B cell (primary cell): ENCODE results near the gene FOXI2. TPM values are rescaled to one million over a fixed set of nuclear protein-coding genes. Genes with fewer than 3 reads are reported as not detected.

ENCODE experiments used
- ATAC-seq: fragments of 200-7000 bp; cut with Tn5 transposase; one replicate; pipeline ENCODE4 v1.10.0; 2021; ENCODE audit warnings: low read depth, mild to moderate bottlenecking, moderate number of reproducible peaks, moderate library complexity
- CTCF ChIA-PET: fragments of 350-600 bp; sonication (Branson Sonifier 250); formaldehyde crosslinking; loops from one replicate; lab custom pipeline; 2021; ENCODE audit warnings: antibody characterized with exemption, inconsistent platforms; lab: Charles Lee
- POLR2A ChIA-PET: fragments of 350-600 bp; sonication (Branson Sonifier 250); formaldehyde crosslinking; loops from one replicate; lab custom pipeline; 2021; ENCODE audit warnings: antibody characterized with exemption; lab: Charles Lee
- DNase-seq: peaks from one replicate; pipeline ENCODE4 v3.0.0; 2013
- H2AFZ ChIP-seq: 2 replicates; pipeline ENCODE4 v1.6.1; 2012; ENCODE audit warnings: mild to moderate bottlenecking, low read depth, low read length; ENCODE audit not compliant: insufficient read depth, poor library complexity, severe bottlenecking
- H3K27ac ChIP-seq, 2 donors: 1 replicate in 1 of 2; 2 replicates in 1 of 2; pipeline ENCODE4 v1.5.1; 2012 to 2013; ENCODE audit warnings: low read length in 2 of 2, mild to moderate bottlenecking in 2 of 2, moderate library complexity in 1 of 2
- H3K27me3 ChIP-seq, 4 experiments: fragments of 200-600 bp in 1 of 4; sonication (generic) in 1 of 4; replicated peaks in 1 of 4; 1 replicate in 2 of 4; 2 replicates in 2 of 4; pipeline versions ENCODE4 v1.6.1 to v1.7.0; 2013 to 2016; ENCODE audit warnings: low read length in 3 of 4, mild to moderate bottlenecking in 2 of 4, mixed read lengths in 1 of 4, moderate library complexity in 1 of 4; ENCODE audit not compliant: insufficient read depth in 4 of 4, control insufficient read depth in 3 of 4; ENCODE audit errors: control extremely low read depth in 1 of 4
- H3K36me3 ChIP-seq, 2 experiments: replicated peaks in 1 of 2; 1 replicate in 1 of 2; 2 replicates in 1 of 2; pipeline versions ENCODE4 v1.6.1 to v1.7.1; 2013; ENCODE audit warnings: low read length in 1 of 2; ENCODE audit not compliant: insufficient read depth in 2 of 2, control insufficient read depth in 1 of 2; ENCODE audit errors: control extremely low read depth in 1 of 2, extremely low read depth in 1 of 2
- H3K4me1 ChIP-seq, 2 donors: fragments of 200-600 bp in 1 of 2; sonication (generic) in 1 of 2; 1 replicate in 1 of 2; 2 replicates in 1 of 2; pipeline versions ENCODE4 v1.5.1 to v1.6.1; 2013 to 2017; ENCODE audit warnings: low read length in 2 of 2; ENCODE audit not compliant: control insufficient read depth in 2 of 2, insufficient read depth in 2 of 2
- H3K4me2 ChIP-seq: replicated peaks from 2 replicates; pipeline ENCODE3; 2012; ENCODE audit warnings: mild to moderate bottlenecking, low read depth, low read length; ENCODE audit not compliant: poor library complexity, severe bottlenecking
- H3K4me3 ChIP-seq, 5 experiments: fragments of 200-600 bp in 1 of 5; sonication (generic) in 1 of 5; 1 replicate in 3 of 5; 2 replicates in 2 of 5; pipeline versions ENCODE4 v1.5.1 to v1.7.0; 2011 to 2016; ENCODE audit warnings: low read length in 4 of 5, mild to moderate bottlenecking in 4 of 5, low read depth in 2 of 5, control low read depth in 1 of 5, moderate library complexity in 1 of 5; ENCODE audit not compliant: insufficient read depth in 1 of 5; ENCODE audit errors: control extremely low read depth in 1 of 5, extremely low read depth in 1 of 5
- H3K79me2 ChIP-seq: fragments of 200-600 bp; sonication (generic); one replicate; pipeline ENCODE4 v1.6.0; 2016; ENCODE audit warnings: low read length; ENCODE audit not compliant: control insufficient read depth, insufficient read depth
- H3K9ac ChIP-seq: fragments of 200-600 bp; sonication (generic); 2 replicates; pipeline ENCODE4 v1.6.1; 2017; ENCODE audit warnings: mild to moderate bottlenecking, low read length, moderate library complexity
- H3K9me3 ChIP-seq, 3 donors: one replicate each; pipeline versions ENCODE4 v1.6.1 to v1.7.1; 2013; ENCODE audit warnings: low read length in 2 of 3; ENCODE audit not compliant: control insufficient read depth in 2 of 3, insufficient read depth in 1 of 3; ENCODE audit errors: control extremely low read depth in 1 of 3
- H4K20me1 ChIP-seq: 2 replicates; pipeline ENCODE4 v1.6.0; 2012; ENCODE audit warnings: mild to moderate bottlenecking, low read length; ENCODE audit not compliant: insufficient read depth, control insufficient read depth, poor library complexity, severe bottlenecking
- H3K27ac Mint-ChIP-seq: one replicate; pipeline ENCODE4 v1.8.0; 2021; ENCODE audit warnings: mixed read lengths
- H3K27me3 Mint-ChIP-seq: one replicate; pipeline ENCODE4 v1.8.0; 2021; ENCODE audit warnings: mixed read lengths
- H3K4me1 Mint-ChIP-seq: one replicate; pipeline ENCODE4 v1.8.0; 2021; ENCODE audit warnings: mixed read lengths
- H3K4me3 Mint-ChIP-seq: one replicate; pipeline ENCODE4 v1.8.0; 2021; ENCODE audit warnings: mixed read lengths
- H3K9me3 Mint-ChIP-seq: one replicate; pipeline ENCODE4 v1.8.0; 2022; ENCODE audit warnings: mixed read lengths; ENCODE audit not compliant: insufficient read depth
- EZH2 ChIP-seq: IDR thresholded peaks from 2 replicates; pipeline ENCODE4 v1.6.1; 2012; ENCODE audit warnings: borderline replicate concordance, low read depth, mild to moderate bottlenecking, moderate library complexity, low read length; ENCODE audit not compliant: insufficient read depth, poor library complexity, severe bottlenecking
- WGBS: methylation state at CpG from one replicate; pipeline ENCODE4 v1.1.5; 2013; ENCODE audit warnings: missing lambda C conversion rate; ENCODE audit not compliant: insufficient coverage; 5-methylcytosine and 5-hydroxymethylcytosine counted together
- intact Hi-C: fragments of 100-400 bp; cut with micrococcal nuclease; formaldehyde crosslinking; loops from one replicate; pipeline ENCODE4 v1.10.0; 2022
- polyA plus RNA-seq: library from polyadenylated mRNA; depleted of rRNA; stranded (reverse); fragments of >200 nt; gene quantifications from 2 replicates; pipeline ENCODE4 v1.2.3, GENCODE V29; 2012
- total RNA-seq, 2 donors: library from RNA; stranded (reverse); fragments of 120-200 nt in 1 of 2; gene quantifications; 1 replicate in 1 of 2; 2 replicates in 1 of 2; pipeline versions ENCODE4 v1.2.3 to v1.2.4, GENCODE V29; 2013 to 2022
- TF ChIP-seq, protein P1 (sequence below): fragments of 200-600 bp; IDR thresholded peaks from one replicate; pipeline ENCODE4 v1.8.0; 2022; ENCODE audit warnings: antibody characterized with exemption, mild to moderate bottlenecking

Gene FOXI2
- total and polyA plus RNA-seq, 2 donors (not counting 1 experiment from before 2014, with no cell fraction given) = not detected

GRCh38 chr10:127776816-127777215 lies 39.8 kb downstream of the FOXI2 start:
- Histone ChIP-seq H2AFZ (no peak overlapping the region), H3K27ac (no peak overlapping the region), H3K9ac (no peak overlapping the region), H3K79me2 (no peaks in the 10 kb centered on the region), H3K36me3 (no peaks in the 10 kb centered on the region), H3K9me3 (no peaks in the 10 kb centered on the region), H3K4me1 (no peaks in the 10 kb centered on the region), H3K4me2 (no peak overlapping the region), H3K4me3 (no peak overlapping the region), H3K27me3 (no peaks in the 10 kb centered on the region), H4K20me1 (no peaks in the 10 kb centered on the region)
- H3K4me3 Mint-ChIP-seq = no peak overlapping the region
- ChIA-PET POLR2A (no interaction called here), CTCF (interaction anchor here (0.7 kb wide), 1 partner anchor 10 kb away, joined by 3 read pairs; no protein-coding TSS in a partner anchor)
- no peak for TF ChIP-seq EZH2
- TF ChIP-seq, protein P1, sequence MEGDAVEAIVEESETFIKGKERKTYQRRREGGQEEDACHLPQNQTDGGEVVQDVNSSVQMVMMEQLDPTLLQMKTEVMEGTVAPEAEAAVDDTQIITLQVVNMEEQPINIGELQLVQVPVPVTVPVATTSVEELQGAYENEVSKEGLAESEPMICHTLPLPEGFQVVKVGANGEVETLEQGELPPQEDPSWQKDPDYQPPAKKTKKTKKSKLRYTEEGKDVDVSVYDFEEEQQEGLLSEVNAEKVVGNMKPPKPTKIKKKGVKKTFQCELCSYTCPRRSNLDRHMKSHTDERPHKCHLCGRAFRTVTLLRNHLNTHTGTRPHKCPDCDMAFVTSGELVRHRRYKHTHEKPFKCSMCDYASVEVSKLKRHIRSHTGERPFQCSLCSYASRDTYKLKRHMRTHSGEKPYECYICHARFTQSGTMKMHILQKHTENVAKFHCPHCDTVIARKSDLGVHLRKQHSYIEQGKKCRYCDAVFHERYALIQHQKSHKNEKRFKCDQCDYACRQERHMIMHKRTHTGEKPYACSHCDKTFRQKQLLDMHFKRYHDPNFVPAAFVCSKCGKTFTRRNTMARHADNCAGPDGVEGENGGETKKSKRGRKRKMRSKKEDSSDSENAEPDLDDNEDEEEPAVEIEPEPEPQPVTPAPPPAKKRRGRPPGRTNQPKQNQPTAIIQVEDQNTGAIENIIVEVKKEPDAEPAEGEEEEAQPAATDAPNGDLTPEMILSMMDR = no peak
- intact Hi-C loops = no loop called here
- 80% methylated on average over 2 of the region's 2 CpGs for WGBS
- H3K9me3 Mint-ChIP-seq = no peaks in the 10 kb centered on the region
- no peak for DNase-seq
- no peak for ATAC-seq
- H3K4me1 Mint-ChIP-seq = no peaks in the 10 kb centered on the region
- H3K27me3 Mint-ChIP-seq = peaks cover 7% of the 10 kb centered on the region
- H3K27ac Mint-ChIP-seq = no peak overlapping the region

DNA sequence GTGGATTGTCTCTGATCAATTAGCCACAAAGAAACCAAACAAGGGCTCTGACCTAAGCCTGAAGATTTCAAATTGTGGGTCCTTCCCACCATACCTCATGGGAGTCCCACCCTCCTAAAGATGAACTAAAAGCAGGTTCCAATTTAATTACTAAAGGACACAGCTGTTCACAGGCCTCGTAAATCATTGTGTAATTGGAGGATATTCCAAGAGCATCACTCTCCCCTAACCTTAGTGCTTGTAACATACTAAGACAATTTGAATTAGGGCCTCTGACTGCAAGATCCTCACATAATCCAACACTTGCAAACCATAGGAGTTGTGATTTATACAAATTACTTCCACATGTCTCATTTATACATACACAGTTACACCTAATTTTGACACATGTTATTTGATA lies 44.4 kb downstream of the FOXI2 start:
- Histone ChIP-seq H4K20me1 (no peaks in the 10 kb centered on the region), H3K4me1 (no peaks in the 10 kb centered on the region), H3K9ac (no peak overlapping the region), H2AFZ (no peak overlapping the region), H3K27ac (no peak overlapping the region), H3K27me3 (no peaks in the 10 kb centered on the region), H3K9me3 (peaks cover 0 to 8% (median 3%) of the 10 kb centered on the region in 3 donors), H3K36me3 (no peaks in the 10 kb centered on the region), H3K79me2 (no peaks in the 10 kb centered on the region), H3K4me3 (no peak overlapping the region), H3K4me2 (no peak overlapping the region)
- no peak overlapping the region for H3K27ac Mint-ChIP-seq
- H3K9me3 Mint-ChIP-seq = no peaks in the 10 kb centered on the region
- DNase-seq (no peak), ATAC-seq (no peak)
- TF ChIP-seq, protein P1 = no peak
- TF ChIP-seq EZH2 = no peak
- no peaks in the 10 kb centered on the region for H3K4me1 Mint-ChIP-seq
- POLR2A ChIA-PET = no interaction called here
- intact Hi-C loops = no loop called here
- WGBS = no CpG with 5 or more reads among the region's 1 CpG
- CTCF ChIA-PET = no interaction called here
- H3K27me3 Mint-ChIP-seq = peaks cover 23% of the 10 kb centered on the region
- no peak overlapping the region for H3K4me3 Mint-ChIP-seq
